SKM-1 treated with dmso at 0.1 percent for 144 hours (cell line): ENCODE results near the gene KRT12.

ENCODE experiments used
- DNase-seq: peaks from one replicate; lab custom pipeline; 2025; ENCODE audit not compliant: unreplicated experiment; lab: John Stamatoyannopoulos, UW

Gene KRT12

DNA sequence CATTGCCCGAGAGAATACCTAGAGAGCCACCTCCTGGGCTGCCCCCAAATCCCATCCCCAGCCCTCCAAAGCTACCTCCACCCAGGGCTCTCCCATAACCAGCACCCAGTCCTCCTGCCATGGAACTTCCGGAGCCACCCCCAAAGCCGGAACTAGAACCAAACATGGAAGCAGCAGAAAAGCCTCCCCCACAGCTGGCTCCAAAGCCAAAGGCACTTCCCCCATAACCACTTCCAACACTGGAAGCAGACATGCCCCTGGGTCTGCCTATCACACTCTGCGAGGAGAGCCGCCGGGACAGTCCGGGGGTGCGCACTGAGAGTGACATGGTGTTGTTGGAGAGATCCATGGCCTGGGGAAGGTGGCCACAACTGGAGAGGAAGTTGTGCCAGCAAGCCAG, at the start of gene KRT12:
TSS of gene KRT12 (minus strand) at position 386 of the 400 bp plus-strand sequence. CDS start at position 349, 37 bp downstream.
- DNase-seq = no peak

DNA sequence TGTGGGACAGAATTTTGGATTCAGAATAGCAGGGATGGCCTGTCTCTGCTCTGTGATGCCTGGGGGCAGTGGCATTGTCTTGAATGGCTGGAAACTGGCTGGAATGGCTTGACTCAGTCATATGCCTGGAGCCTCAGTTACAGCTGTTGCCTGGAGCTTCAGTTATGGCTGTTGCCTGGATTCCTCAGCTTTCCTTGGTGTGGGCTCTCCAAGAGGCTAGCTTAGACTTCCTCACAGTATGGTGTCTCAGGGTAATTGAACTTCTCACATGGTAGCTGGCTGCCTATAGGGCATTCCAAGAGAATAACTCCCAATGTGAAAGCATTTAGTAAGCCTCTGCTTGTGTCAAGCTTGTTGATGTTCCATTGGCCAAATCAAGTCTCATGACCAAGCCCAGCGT, 49.3 kb upstream of the KRT12 start:
- DNase-seq = no peak

DNA sequence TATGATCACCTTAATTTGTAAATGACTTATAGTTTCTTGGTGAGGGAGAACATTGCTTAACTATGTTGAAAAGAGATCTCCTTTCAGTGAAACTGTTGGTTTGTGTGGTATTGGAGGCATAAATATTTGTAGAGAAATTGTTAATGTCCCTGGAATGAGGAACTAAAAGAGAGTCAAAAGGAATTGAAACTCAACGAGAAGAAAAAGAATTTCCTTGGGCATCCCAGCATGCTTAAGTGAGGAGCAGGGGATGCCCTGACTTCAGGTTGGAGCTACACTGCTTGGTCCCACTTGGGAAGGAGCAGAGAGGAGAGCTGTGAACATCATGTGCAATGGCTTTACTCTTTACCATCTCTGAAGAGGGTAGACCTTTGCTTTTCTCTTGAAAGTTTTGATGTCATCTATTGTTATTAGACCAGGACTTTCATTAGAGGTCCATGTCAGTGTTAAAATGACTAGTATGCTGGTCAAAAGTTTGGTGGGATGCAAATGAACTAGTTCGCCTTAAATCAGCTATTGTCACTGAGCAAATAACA, 48.8 kb upstream of the KRT12 start:
- no peak for DNase-seq

DNA sequence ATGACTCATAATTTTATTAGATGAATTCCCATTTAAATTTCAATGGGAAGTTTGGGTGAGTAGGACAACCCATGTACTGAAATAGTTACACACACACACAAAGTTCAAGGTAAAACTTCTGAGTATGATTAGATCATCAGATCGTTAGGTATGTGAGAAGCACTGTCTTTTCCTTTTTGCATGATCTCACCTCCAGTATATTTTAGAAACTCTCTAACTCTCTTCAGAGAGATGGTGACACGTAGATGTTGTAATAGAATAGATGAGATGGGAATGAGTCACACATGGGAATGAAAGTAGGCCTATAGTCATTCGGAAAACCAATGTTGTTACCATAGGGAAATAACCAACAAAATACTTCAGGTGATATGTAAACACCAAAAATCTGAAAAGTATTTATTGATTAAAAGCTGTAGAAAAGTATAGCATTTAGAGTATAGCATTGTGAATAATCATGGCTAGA, 48.2 kb upstream of the KRT12 start:
- no peak for DNase-seq

DNA sequence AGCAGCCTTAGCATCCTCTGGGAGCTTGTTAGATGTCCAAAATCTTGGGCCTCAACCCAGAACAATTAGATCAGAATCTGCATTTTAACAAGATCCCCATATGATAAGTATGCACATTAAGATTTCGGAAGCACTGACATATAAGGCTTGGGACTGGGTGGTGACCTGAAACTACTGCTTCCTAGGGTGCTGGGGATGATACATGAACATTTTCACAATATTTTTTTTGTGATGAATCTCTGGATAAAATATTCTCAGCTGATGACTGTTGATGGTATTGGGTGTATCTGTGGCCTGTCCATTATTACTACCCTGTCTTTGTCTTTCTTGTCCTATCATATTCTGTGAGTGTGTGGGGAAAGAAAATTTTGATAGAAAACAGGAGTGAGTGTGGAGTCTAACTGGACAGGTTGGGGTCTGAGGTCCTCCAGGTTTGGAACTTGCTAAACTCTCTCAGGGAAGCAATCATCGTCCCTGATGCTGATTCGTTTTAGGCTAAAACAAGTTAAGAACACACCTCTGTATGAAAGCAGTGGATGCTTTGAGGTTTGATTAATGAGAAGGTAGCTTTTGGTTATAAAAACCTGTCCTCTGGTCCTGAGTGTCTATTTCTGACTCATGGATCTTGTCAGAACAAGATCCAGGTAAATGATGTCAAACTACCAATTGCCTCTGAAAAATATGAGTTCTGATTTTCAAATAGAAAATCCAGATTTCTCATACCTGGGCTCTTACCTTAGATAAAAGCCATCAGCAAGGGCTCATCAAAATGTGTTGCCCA, 47.2 kb upstream of the KRT12 start:
- no peak for DNase-seq

DNA sequence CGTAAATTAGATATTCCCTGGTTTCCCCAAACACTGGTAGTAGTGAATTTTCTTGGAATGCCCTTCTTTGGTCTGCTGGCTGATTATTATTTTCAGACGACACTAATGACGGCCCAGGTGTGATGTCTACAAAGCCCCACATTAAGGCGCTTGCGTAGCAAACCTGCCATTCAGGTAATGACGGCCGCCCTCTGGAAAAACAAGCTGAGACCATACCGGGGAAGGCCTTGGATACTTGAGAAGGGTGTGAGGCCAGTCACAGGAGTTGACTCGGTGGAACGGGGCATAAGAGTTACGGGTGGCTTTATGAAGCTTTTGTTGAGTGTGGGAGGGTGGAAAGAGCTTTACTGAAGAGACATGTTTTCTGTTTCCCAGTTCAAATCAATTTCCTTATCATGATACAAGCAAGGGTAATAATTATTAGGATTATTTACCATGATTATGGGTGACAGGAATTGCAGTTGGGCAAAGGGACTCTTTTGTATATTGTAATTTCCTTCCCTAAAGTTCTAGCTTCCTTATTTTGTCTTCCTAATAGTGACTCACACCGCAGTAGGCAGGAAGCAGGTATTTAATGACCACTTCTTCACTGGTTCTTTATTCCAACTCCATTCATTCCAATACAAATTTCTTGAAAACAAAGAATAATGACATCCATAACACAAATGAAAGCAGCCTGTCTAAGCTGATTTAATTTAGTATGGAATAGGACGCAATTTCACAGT, 45.6 kb upstream of the KRT12 start:
- peak; percentile 65 for DNase-seq

DNA sequence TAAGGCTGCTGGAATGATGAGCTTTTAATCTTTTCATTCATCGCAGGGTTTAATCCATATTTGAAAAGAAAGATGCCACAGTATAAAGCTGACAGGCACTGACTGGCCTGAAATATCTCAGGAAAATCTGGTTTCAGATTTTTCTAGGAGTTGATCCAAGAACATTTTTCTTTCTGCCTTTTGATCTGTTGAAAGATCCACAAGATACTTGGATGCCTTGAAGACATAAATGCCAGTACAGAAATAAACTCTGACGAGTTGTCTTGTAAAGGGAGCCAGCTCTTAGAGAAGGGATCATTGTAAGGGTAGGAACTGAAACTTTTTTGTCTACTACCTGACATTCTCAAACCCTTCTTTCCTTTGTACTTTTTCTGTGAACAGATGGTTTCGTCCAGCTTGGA, 43.4 kb upstream of the KRT12 start:
- DNase-seq = no peak

DNA sequence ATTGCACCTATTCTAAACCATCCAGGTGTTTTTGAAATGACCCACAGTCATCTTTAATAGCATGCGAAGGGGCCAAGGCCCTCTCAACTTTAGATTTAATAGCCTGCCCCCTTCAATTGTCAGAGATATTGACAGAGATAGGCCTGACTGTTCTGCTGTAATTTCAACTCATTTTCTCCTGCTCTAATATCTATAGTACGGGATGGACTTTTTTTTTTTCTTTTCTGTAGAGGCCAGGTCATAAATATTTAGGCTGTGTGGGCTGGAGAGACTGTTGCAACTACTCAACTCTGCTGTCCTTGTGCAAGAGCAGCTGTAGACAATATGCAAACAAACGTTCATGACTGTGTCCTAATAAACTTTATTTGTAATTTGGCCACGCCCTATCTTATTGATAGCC, 42.7 kb upstream of the KRT12 start:
- no peak for DNase-seq

DNA sequence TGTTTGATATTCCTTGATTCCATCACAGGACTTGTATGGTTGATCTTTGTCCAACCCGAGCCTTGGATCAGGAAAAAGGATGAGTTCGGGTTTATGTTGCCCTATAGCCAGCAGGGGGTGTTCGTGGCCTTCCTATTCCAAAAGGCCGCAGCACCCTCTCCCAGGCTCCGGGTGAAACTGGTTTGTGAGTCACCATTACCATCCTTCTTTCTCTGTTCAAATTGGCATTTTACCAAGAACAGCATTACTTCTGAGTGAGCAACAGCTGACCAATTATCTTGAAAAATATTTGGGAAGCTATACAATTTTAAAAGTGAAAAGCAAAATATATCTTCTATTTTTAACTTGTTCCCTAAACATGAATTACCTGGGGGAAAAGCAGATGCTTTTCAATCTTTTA, 42.3 kb upstream of the KRT12 start:
- peak; percentile 67 for DNase-seq

DNA sequence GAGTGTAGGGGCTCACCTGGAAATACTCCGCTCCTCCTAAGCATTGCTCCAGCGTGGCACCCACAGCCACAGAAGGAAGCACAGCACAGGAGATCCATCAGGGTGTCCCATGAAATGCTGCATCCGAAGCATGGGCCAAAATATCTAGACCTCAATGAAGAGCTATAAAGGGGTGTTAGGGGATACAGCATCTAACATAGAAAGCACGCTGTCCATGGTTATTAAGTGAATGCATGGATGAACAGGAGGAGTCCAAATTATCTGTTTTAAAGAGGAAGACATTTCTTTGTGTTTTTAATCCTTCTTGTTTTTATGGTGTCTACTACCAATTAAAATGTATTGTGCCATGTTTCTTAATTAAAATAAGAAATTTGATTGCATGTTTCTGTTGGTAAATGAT, 39.6 kb upstream of the KRT12 start:
- no peak for DNase-seq

DNA sequence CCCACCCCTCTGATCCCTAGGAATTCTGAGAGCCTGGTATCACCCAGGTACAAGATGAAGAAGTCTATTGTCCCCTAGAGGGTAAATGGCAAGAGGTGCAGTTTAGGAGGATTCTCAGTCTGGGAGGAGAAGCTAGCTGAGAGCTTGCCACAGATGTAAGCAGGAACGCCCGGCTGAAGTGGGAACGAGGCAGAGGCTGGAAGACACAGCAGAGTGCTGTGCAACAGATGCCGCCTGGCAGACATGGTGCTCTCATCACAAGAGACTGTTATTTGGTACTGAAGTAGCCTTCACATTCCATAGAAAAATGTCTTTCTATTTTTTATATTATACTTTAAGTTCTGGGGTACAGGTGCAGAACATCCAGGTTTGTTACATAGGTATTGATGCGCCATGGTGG, 38.3 kb upstream of the KRT12 start:
- DNase-seq = no peak

DNA sequence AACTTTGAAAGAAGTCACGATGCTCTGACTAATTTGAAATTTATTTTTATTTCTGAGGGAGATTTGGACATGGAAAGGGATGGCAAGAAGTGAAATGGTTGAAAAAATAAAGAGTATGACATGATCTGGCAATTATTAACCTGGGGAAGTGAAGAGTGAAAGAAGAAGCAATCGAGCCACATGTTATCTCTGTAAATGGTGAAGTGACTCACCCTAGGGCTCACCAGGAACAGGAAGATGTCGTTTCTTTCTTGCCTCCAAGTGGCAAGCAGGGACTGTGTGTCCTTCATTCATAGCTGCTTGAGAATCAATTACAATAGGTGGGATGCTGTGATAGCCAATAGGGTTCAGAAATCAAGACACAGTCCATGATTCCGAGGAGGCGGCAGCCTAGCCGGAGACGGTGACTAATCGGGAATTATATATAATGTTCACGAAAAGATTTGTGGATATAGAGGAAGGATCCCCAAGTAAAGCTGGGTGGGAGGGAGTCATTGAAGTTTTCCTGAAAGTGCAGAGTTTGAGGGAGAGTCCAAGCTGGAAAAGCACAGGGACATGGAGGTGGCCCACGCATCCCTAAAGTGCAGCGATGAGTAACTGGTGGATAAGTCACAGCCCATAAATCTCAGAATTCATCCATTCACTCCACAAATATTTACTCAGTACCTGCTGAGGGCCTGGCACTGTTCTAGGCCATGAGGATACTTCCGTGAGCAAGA, 36.3 kb upstream of the KRT12 start:
- DNase-seq = peak; percentile 8

DNA sequence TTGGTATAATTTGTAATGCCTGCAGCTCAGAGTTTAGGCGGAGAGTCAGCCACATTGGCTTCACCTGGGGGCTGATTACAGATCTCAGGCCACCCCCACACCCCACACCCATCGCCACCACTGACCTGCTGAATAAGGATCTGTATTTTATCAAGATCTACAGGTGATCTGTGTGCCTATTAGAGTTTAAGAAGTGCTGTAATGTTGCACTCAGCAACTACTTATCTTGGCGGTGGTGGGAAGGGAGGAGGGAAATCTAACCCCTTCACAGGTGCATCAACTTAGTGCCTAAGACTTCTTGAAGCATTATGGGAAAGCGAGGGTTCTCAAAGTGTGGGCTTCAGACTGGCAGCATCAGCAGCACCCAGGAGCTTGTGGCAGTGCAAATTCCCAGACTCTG, 35.5 kb upstream of the KRT12 start:
- DNase-seq = no peak

DNA sequence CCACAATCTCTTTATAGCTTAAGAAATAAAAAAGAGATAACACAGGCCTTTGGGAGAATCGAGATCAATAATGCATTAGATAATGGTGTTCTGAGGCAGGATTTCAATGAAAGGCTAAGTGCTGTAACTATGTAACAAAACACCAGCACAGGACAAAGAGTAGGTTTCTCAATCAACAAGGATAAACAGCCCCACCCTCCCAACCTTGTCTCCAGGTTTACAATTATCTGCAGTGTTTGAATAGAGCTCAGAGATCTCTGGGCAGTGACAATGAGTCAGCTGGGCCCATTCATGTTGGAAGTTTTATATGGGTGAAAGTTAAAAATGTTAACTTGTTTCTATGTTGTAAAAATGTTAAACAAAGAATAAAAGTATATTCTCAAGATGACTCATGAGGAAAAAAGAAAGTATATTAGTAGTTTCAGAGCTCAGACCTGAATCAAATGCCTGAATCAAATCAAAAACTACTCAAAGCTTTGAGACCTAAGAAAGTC, 35.0 kb upstream of the KRT12 start:
- DNase-seq = no peak

DNA sequence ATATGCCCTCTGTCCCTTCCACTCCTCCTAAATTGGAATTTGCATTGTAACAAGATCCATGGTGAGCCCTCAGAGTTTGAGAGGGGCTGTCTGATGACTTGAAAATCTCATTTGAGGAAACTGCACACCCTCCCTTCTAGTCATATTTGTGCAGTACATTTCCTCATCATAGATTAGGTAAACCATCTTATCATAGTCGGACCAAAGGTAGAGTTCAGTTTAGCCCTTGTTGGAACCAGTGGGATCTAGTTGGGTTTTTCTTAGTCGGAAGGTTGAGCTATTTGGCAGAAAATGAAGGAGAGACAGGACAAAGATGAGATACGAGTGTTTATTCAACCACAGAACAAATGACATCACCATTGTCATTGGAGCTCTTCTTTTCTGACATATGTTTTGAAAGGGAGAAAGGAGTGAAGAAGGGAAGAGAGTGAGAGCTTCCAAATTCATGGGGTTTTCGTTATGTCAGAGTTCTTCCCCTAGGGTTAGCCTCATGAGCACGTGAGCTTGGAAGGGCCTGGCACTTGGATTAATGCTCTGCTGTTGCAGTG, 33.9 kb upstream of the KRT12 start:
- no peak for DNase-seq

DNA sequence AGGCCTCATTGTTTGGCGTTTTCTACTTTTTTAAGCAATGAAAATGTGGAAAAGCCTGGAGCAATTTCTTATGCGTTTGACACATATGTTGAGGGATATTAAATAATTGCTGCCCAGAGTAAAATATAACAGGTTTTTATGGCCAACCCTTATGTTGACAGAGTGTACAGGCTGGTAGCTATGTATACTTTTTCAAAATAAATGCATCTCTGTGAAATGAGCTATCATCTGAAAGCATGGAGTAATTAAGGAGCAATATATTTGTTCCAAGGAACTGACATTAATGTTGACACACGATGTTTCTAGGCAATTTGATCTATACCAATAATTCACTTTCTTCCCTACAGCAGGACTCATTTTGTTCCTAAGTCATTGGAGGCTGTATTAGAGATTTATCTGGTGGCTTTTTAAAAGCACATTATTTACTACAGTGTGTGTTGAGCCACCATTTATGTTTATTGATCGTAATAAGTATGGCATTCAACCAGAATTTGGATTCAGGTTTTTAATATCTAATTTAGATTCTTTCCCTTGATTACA, 30.0 kb upstream of the KRT12 start:
- no peak for DNase-seq

DNA sequence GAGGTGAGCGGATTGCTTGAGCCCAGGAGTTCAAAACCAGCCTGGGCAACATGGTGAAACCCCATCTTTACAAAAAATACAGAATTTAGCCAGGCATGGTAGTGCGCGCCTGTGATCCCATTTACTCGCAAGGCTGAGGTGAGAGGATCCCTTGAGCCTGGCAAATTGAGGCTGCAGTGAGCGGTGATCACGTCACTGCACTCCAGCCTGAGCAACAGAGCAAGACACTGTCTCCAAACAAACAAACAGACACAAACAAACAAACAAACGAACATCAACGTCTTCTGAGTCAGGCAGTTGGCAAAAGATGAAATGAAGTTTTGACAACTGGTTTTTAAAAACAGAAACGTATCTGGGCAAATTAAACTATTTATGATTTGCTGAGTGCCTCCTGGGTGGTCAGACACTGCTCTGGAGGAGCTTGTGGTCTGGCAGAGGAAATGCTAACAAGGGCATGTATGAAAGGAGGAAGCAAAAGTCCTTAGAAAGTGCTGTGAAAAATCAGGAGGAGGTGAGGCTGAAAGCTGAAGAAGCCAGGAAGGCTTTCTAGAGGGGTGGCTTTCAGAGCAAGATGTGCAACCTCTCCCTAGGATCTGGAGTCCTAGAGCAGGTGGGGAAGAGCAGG, 28.2 kb upstream of the KRT12 start:
- no peak for DNase-seq

DNA sequence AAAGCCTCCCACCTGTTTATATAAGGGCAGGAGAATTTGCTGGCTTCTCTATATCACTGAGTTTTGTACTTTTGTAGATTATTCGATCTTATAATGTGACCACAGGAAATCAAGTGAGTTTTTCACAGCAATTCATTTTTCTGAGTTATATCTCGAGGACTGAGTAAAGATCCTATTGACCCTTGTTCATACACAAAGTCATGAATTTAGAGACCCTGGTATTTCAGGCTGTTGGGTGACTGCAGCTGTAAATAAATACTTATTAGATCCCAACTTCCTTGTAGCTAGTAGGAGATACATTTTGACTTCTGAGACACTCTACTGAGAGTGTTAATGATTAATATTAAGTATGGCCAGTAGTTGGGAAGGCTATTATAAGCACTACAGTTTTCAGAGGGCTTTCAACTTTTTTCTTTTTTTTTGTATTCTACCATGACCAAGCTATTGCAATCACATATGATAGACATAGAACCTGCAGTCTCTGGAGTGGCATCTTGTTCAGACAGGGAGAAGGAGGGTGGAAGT, 21.2 kb upstream of the KRT12 start:
- DNase-seq = no peak

DNA sequence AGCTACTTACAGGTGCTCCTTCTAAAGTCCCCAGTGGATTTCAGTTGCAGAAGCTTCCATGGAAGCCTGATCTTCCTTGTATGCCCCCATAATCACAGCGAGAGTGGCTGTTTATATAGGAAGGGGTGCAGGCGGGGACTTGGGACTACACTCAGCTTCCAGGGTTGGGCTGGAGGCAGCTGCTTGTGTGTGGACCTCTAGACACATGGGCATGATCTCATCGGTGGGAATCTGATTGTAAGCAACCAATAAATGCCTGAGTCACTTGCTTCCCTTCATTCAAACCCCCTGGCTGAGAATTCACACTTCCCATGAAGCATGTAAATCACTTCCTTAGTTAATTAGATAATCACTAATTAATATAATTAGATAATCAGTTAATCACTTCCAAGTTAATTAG, 19.1 kb upstream of the KRT12 start:
- DNase-seq = no peak
